SK-N-SH (cell line): ENCODE results near the gene GRAMD1B.

Experiments
- IRF3 ChIP-seq: fragments of 150-350 bp; IDR thresholded peaks from 2 replicates; pipeline ENCODE4 v1.6.1; 2016; ENCODE audit warnings: mild to moderate bottlenecking, low read depth, low read length
- RAD21 ChIP-seq: IDR thresholded peaks from 2 replicates; pipeline ENCODE4 v1.6.1; 2012; ENCODE audit warnings: mild to moderate bottlenecking, low read length
- TF ChIP-seq, protein P1 (sequence below): fragments of 200-600 bp; sonication (generic); IDR thresholded peaks from 2 replicates; pipeline ENCODE4 v1.6.1; 2017; ENCODE audit warnings: antibody characterized with exemption, mild to moderate bottlenecking, moderate library complexity
- TF ChIP-seq, protein P2 (sequence below): IDR thresholded peaks from 2 replicates; pipeline ENCODE4 v1.4.0; 2012; ENCODE audit warnings: low read depth

GRCh38 chr11:123624974-123625373 lies 194.9 kb downstream of the GRAMD1B start:
- TF ChIP-seq, protein P1, sequence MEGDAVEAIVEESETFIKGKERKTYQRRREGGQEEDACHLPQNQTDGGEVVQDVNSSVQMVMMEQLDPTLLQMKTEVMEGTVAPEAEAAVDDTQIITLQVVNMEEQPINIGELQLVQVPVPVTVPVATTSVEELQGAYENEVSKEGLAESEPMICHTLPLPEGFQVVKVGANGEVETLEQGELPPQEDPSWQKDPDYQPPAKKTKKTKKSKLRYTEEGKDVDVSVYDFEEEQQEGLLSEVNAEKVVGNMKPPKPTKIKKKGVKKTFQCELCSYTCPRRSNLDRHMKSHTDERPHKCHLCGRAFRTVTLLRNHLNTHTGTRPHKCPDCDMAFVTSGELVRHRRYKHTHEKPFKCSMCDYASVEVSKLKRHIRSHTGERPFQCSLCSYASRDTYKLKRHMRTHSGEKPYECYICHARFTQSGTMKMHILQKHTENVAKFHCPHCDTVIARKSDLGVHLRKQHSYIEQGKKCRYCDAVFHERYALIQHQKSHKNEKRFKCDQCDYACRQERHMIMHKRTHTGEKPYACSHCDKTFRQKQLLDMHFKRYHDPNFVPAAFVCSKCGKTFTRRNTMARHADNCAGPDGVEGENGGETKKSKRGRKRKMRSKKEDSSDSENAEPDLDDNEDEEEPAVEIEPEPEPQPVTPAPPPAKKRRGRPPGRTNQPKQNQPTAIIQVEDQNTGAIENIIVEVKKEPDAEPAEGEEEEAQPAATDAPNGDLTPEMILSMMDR, result no peak
- TF ChIP-seq, protein P2, sequence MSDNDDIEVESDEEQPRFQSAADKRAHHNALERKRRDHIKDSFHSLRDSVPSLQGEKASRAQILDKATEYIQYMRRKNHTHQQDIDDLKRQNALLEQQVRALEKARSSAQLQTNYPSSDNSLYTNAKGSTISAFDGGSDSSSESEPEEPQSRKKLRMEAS, result no peak
- TF ChIP-seq RAD21 (no peak), IRF3 (no peak)
